Gastrocnemius medialis (tissue), 4 donors: Measurements from ENCODE around the gene TDRD3.

Experiments used
- CTCF ChIP-seq, 5 experiments: fragments of 450-650 bp in 3 of 5; fragments of 200-600 bp in 2 of 5; sonication (generic) in 2 of 5; IDR thresholded peaks in 4 of 5; conservative IDR thresholded peaks in 1 of 5; 1 replicate in 4 of 5; 2 replicates in 1 of 5; pipeline ENCODE4 v1.5.1; 2016 to 2019; ENCODE audit warnings: antibody characterized with exemption in 5 of 5, mild to moderate bottlenecking in 3 of 5, moderate library complexity in 3 of 5
- POLR2A ChIP-seq, 2 donors: fragments of 450-650 bp; IDR thresholded peaks; one replicate each; pipeline ENCODE4 v1.6.1; 2017; ENCODE audit warnings: antibody characterized with exemption in 2 of 2, mild to moderate bottlenecking in 2 of 2, moderate library complexity in 2 of 2

DNA sequence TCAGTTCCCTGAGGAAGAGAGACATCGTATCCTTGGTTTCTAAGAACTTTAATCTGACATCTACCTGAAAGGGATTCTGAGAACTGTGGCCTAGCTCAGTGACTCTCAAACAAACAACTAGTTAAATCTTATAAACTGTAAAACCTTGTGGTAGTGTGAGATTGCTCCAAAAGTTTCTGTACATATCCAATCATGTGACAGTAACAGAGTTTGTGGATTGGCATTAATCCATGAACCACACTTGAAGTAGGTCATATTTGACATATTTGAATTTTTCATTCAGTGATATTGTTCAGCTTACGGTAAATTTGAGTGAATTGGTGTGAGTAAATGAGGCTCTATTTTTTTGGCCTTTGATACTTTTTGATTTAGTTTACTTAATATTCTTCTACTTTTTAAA is 15.0 kb downstream of the TDRD3 start:
- no peak for TF ChIP-seq POLR2A (IDR thresholded peaks at IDR 0.05)
- no peak for TF ChIP-seq CTCF (IDR thresholded peaks at IDR 0.05 in 4 of 5, conservative IDR thresholded peaks at IDR 0.05 in 1 of 5)
